Gastrocnemius medialis (tissue), 4 donors: ENCODE measurements around the gene NFKBIL1.

ENCODE experiments used
- CTCF ChIP-seq, 5 experiments: fragments of 450-650 bp in 3 of 5; fragments of 200-600 bp in 2 of 5; sonication (generic) in 2 of 5; IDR thresholded peaks in 4 of 5; conservative IDR thresholded peaks in 1 of 5; 1 replicate in 4 of 5; 2 replicates in 1 of 5; pipeline ENCODE4 v1.5.1; 2016 to 2019; ENCODE audit warnings: antibody characterized with exemption in 5 of 5, mild to moderate bottlenecking in 3 of 5, moderate library complexity in 3 of 5
- POLR2A ChIP-seq, 2 donors: fragments of 450-650 bp; IDR thresholded peaks; one replicate each; pipeline ENCODE4 v1.6.1; 2017; ENCODE audit warnings: antibody characterized with exemption in 2 of 2, mild to moderate bottlenecking in 2 of 2, moderate library complexity in 2 of 2

GRCh38 chr6:31531771-31532643 is 15.4 kb upstream of the NFKBIL1 start:
- TF ChIP-seq CTCF (IDR thresholded peaks at IDR 0.05 in 4 of 5, conservative IDR thresholded peaks at IDR 0.05 in 1 of 5) (no peak), POLR2A (IDR thresholded peaks at IDR 0.05) (no peak)
